CD14-positive monocyte (primary cell): ENCODE results near the gene SAP130. TPM values are rescaled to one million over a fixed set of nuclear protein-coding genes. Genes with fewer than 3 reads are reported as not detected.
A peak's percentile ranks its signal among the peaks of the same experiment; 100 is the strongest.

Experiments
- DNase-seq, 3 donors: peaks; one replicate each; pipeline ENCODE4 v3.0.0-alpha.2; 2011 to 2022
- H2AFZ ChIP-seq: 2 replicates; pipeline ENCODE4 v1.6.0; 2012; ENCODE audit warnings: mild to moderate bottlenecking, low read depth, low read length, inconsistent platforms; ENCODE audit not compliant: insufficient read depth, poor library complexity, severe bottlenecking
- H3K27ac ChIP-seq, 2 donors: 1 replicate in 1 of 2; 2 replicates in 1 of 2; pipeline ENCODE4 v1.5.1; 2012 to 2013; ENCODE audit warnings: low read length in 2 of 2, control low read depth in 1 of 2, inconsistent platforms in 1 of 2, low read depth in 1 of 2, mild to moderate bottlenecking in 1 of 2
- H3K27me3 ChIP-seq, 2 donors: one replicate each; pipeline versions ENCODE4 v1.6.0 to v1.6.1; 2011 to 2013; ENCODE audit warnings: low read length in 2 of 2; ENCODE audit not compliant: control insufficient read depth in 2 of 2, insufficient read depth in 2 of 2
- H3K36me3 ChIP-seq, 2 donors: replicated peaks in 1 of 2; 1 replicate in 1 of 2; 2 replicates in 1 of 2; pipeline versions ENCODE4 v1.5.1 to v1.6.1; 2012 to 2013; ENCODE audit warnings: low read length in 2 of 2, control low read depth in 1 of 2, inconsistent platforms in 1 of 2, mild to moderate bottlenecking in 1 of 2; ENCODE audit not compliant: insufficient read depth in 2 of 2, control insufficient read depth in 1 of 2
- H3K4me1 ChIP-seq, 2 donors: 1 replicate in 1 of 2; 2 replicates in 1 of 2; pipeline versions ENCODE4 v1.5.1 to v1.6.1; 2012 to 2013; ENCODE audit warnings: low read length in 2 of 2, control low read depth in 1 of 2, inconsistent platforms in 1 of 2, mild to moderate bottlenecking in 1 of 2, moderate library complexity in 1 of 2; ENCODE audit not compliant: insufficient read depth in 2 of 2, control insufficient read depth in 1 of 2
- H3K4me2 ChIP-seq: replicated peaks from 2 replicates; pipeline ENCODE3; 2012; ENCODE audit warnings: low read length, moderate library complexity, mild to moderate bottlenecking; ENCODE audit not compliant: poor library complexity, severe bottlenecking; ENCODE audit errors: extremely low read depth
- H3K4me3 ChIP-seq, 3 experiments: fragments of 200-600 bp in 1 of 3; sonication (generic) in 1 of 3; replicated peaks in 1 of 3; 1 replicate in 2 of 3; 2 replicates in 1 of 3; pipeline ENCODE4 v1.5.1; 2011 to 2013; ENCODE audit warnings: low read length in 3 of 3, mild to moderate bottlenecking in 3 of 3, control low read depth in 2 of 3, low read depth in 2 of 3, inconsistent platforms in 1 of 3, moderate library complexity in 1 of 3
- H3K79me2 ChIP-seq: 2 replicates; pipeline ENCODE4 v1.6.0; 2012; ENCODE audit warnings: mild to moderate bottlenecking, control low read depth, inconsistent platforms, low read length, moderate library complexity; ENCODE audit not compliant: insufficient read depth
- H3K9ac ChIP-seq: 2 replicates; pipeline ENCODE4 v1.6.0; 2017; ENCODE audit warnings: low read length, mild to moderate bottlenecking; ENCODE audit not compliant: insufficient read depth, poor library complexity, severe bottlenecking
- H3K9me3 ChIP-seq, 2 donors: replicated peaks in 1 of 2; 1 replicate in 1 of 2; 2 replicates in 1 of 2; pipeline versions ENCODE4 v1.5.1 to v1.6.1; 2012 to 2013; ENCODE audit warnings: low read length in 2 of 2, control low read depth in 1 of 2; ENCODE audit not compliant: control insufficient read depth in 1 of 2, insufficient read depth in 1 of 2
- H4K20me1 ChIP-seq: 2 replicates; pipeline ENCODE4 v1.6.0; 2012; ENCODE audit warnings: mild to moderate bottlenecking, low read length, control low read depth, moderate library complexity; ENCODE audit not compliant: insufficient read depth
- H3K27ac Mint-ChIP-seq, 7 donors: one replicate each; pipeline ENCODE4 v1.8.0; 2020; ENCODE audit warnings: mild to moderate bottlenecking in 7 of 7, mixed read lengths in 7 of 7, moderate library complexity in 6 of 7, inconsistent platforms in 2 of 7
- H3K27me3 Mint-ChIP-seq, 3 donors: one replicate each; pipeline ENCODE4 v1.8.0; 2021 to 2022; ENCODE audit warnings: low read depth in 3 of 3, mild to moderate bottlenecking in 3 of 3, mixed read lengths in 3 of 3, moderate library complexity in 3 of 3, inconsistent platforms in 1 of 3
- H3K36me3 Mint-ChIP-seq, 2 donors: one replicate each; pipeline ENCODE4 v1.8.0; 2020; ENCODE audit warnings: mixed read lengths in 2 of 2, inconsistent platforms in 1 of 2, mild to moderate bottlenecking in 1 of 2
- H3K4me1 Mint-ChIP-seq: one replicate; pipeline ENCODE4 v1.8.0; 2020; ENCODE audit warnings: mild to moderate bottlenecking, mixed read lengths
- H3K4me3 Mint-ChIP-seq, 2 donors: one replicate each; pipeline ENCODE4 v1.8.0; 2020; ENCODE audit warnings: mild to moderate bottlenecking in 2 of 2, mixed read lengths in 2 of 2, moderate library complexity in 1 of 2
- H3K9me3 Mint-ChIP-seq, 7 donors: one replicate each; pipeline ENCODE4 v1.8.0; 2020 to 2022; ENCODE audit warnings: mixed read lengths in 7 of 7, mild to moderate bottlenecking in 6 of 7, moderate library complexity in 6 of 7, inconsistent platforms in 2 of 7
- WGBS: methylation state at CpG from one replicate; pipeline ENCODE4 v1.1.5; 2013; ENCODE audit warnings: missing lambda C conversion rate; ENCODE audit not compliant: insufficient coverage; 5-methylcytosine and 5-hydroxymethylcytosine counted together
- intact Hi-C, 2 donors: fragments of 100-400 bp; cut with micrococcal nuclease; formaldehyde crosslinking; loops; one replicate each; pipeline versions ENCODE4 v1.15.0 to v1.15.1; 2023
- polyA plus RNA-seq, 3 donors: library from polyadenylated mRNA; depleted of rRNA in 1 of 3; unstranded in 2 of 3; stranded (reverse) in 1 of 3; fragments of 300-500 nt in 2 of 3; fragments of >200 nt in 1 of 3; fragmentation: Illumina TruSeq in 2 of 3; gene quantifications; 1 replicate in 2 of 3; 2 replicates in 1 of 3; pipeline ENCODE4 v1.2.3, GENCODE V29; 2012 to 2021
- TF ChIP-seq, protein P1 (sequence below): fragments of 200-600 bp; IDR thresholded peaks from one replicate; pipeline ENCODE4 v1.8.0; 2022; ENCODE audit warnings: antibody characterized with exemption, mild to moderate bottlenecking

The SAP130 gene
- polyA plus RNA-seq, 3 donors: 2.8 to 16.4 (median 6.4) TPM

DNA sequence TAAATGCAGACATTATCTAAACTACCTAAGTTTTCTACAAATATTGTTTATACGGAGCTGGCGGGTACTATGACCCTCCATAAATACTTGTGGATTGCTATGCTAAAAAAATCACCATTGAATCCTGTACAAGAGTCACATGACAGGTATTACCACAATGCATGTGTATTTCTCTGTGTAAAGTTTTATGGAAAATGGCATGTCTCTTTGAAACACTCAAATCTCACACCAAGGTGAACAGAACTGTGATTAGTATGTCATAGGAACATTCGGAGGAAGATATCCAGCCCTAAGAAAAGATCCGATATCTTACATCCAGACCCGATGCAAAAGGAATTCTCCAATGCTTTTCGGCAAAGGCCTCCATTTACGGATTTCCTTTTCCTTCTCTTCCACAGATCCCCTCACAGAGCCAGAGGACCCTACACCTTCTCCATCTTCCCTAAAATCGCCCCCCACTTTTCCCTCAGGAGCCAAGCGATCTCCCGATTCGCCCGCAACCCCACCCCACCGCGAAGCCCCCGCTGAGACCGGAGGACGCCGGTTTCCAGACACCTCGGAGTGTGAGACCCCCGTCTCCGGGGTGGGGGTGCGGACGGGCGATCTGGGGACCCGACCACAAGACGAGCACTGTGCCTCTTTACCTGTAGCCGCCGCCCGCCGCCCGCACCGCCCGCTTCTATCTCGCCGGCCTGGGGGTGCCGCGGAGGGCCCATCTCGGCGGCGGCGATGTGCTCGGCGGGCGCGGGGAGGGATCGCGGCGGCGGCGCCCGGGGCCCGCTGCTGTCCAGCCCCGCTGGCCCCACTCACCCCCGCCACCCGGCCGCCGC, 1.2 kb downstream of the SAP130 start:
- peak overlapping the region; percentile 93 to 95 for H3K4me3 Mint-ChIP-seq
- H3K27ac ChIP-seq: peak overlapping the region in 1 of 2 donors; percentile 68

DNA sequence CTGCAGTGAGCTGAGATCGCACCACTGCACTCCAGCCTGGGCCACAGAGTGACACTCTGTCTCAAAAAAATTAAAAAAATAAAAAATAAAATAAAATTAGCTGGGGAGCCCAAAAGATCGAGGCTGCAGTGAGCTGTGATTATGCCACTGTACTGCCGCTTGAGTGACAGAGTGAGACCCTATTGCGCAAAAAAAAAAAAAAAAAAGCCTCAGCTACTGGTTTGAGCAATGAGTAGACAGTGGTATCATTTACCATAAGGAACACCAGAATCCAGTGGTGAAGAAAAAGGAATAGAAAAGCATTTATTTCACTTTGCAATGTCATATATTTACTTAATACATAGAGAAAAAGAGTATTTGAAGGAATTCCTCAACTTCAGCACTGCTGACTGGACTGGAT, 3.0 kb downstream of the SAP130 start:
- H3K4me3 ChIP-seq: no peak overlapping the region
- Mint-ChIP-seq H3K27me3 (no peaks in the 10 kb centered on the region), H3K4me3 (no peak overlapping the region), H3K36me3 (peaks cover 18 to 36% of the 10 kb centered on the region in 2 donors), H3K9me3 (no peaks in the 10 kb centered on the region), H3K4me1 (peaks cover 22% of the 10 kb centered on the region), H3K27ac (no peak overlapping the region)
- intact Hi-C loops: loop anchor here (5.0 to 10.0 kb wide), 4 partner anchors 67 to 503 kb away; partner anchors contain the start of genes AMMECR1L (in 1 of the 2) and UGGT1 (in 1 of the 2)
- peaks cover 9 to 29% of the 10 kb centered on the region in 2 donors for H3K36me3 ChIP-seq
- H3K4me1 ChIP-seq: peaks cover 18 to 19% of the 10 kb centered on the region in 2 donors
- H3K4me2 ChIP-seq: no peak overlapping the region
- H4K20me1 ChIP-seq: peaks cover 6% of the 10 kb centered on the region
- no peak overlapping the region for H3K27ac ChIP-seq
- H3K9me3 ChIP-seq: no peaks in the 10 kb centered on the region
- H3K79me2 ChIP-seq: peaks cover 49% of the 10 kb centered on the region
- DNase-seq: peak in 2 of 3 donors; percentile 9 to 10
- H2AFZ ChIP-seq: no peak overlapping the region
- H3K9ac ChIP-seq: no peak overlapping the region
- no peaks in the 10 kb centered on the region for H3K27me3 ChIP-seq
- TF ChIP-seq, protein P1, sequence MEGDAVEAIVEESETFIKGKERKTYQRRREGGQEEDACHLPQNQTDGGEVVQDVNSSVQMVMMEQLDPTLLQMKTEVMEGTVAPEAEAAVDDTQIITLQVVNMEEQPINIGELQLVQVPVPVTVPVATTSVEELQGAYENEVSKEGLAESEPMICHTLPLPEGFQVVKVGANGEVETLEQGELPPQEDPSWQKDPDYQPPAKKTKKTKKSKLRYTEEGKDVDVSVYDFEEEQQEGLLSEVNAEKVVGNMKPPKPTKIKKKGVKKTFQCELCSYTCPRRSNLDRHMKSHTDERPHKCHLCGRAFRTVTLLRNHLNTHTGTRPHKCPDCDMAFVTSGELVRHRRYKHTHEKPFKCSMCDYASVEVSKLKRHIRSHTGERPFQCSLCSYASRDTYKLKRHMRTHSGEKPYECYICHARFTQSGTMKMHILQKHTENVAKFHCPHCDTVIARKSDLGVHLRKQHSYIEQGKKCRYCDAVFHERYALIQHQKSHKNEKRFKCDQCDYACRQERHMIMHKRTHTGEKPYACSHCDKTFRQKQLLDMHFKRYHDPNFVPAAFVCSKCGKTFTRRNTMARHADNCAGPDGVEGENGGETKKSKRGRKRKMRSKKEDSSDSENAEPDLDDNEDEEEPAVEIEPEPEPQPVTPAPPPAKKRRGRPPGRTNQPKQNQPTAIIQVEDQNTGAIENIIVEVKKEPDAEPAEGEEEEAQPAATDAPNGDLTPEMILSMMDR: no peak
- WGBS: no CpG with 5 or more reads among the region's 4 CpGs

More for the DNA sequence above, 1.2 kb downstream of the SAP130 start:
- Histone ChIP-seq H3K27me3 (no peaks in the 10 kb centered on the region), H3K4me2 (peak overlapping the region; percentile 97), H2AFZ (peak overlapping the region; percentile 83), H3K9me3 (peaks cover 0 to under 1% of the 10 kb centered on the region in 2 donors), H3K9ac (peak overlapping the region; percentile 73), H3K4me1 (peaks cover 18 to 19% of the 10 kb centered on the region in 2 donors), H3K36me3 (peaks cover 8 to 16% of the 10 kb centered on the region in 2 donors), H3K79me2 (peaks cover 46% of the 10 kb centered on the region), H4K20me1 (peaks cover 6% of the 10 kb centered on the region), H3K4me3 (peak overlapping the region; percentile 86 to 95 (median 92))
- H3K27ac Mint-ChIP-seq: peak overlapping the region; percentile 70 to 93 (median 80)
- WGBS: under 1% methylated on average over 53 of the region's 57 CpGs
- peaks cover 10 to 21% of the 10 kb centered on the region in 2 donors for H3K36me3 Mint-ChIP-seq
- intact Hi-C loops: loop anchor here (5.0 to 10.0 kb wide), 4 partner anchors 66 to 504 kb away; partner anchors contain the start of genes AMMECR1L (in 1 of the 2) and UGGT1 (in 1 of the 2)
- peaks cover 22% of the 10 kb centered on the region for H3K4me1 Mint-ChIP-seq
- H3K27me3 Mint-ChIP-seq: peaks cover 0 to 2% (median 0%) of the 10 kb centered on the region in 3 donors
- TF ChIP-seq, protein P1: no peak
- H3K9me3 Mint-ChIP-seq: peaks cover 0 to 4% (median 1%) of the 10 kb centered on the region in 7 donors
- no peak for DNase-seq
